SU-DHL-6 (cell line): ENCODE measurements around the gene ATOH7.

ENCODE experiments used
- CTCF ChIP-seq: fragments of 200-600 bp; sonication (generic); IDR thresholded peaks from one replicate; pipeline ENCODE4 v1.5.1; 2017; ENCODE audit warnings: antibody characterized with exemption, mild to moderate bottlenecking, low read length, moderate library complexity; ENCODE audit not compliant: insufficient read depth, poor library complexity, severe bottlenecking
- EZH2phosphoT487 ChIP-seq: fragments of 200-600 bp; sonication (generic), shearing (Covaris generic); conservative IDR thresholded peaks from 2 replicates; pipeline ENCODE4 v1.6.1; 2018; ENCODE audit warnings: mild to moderate bottlenecking, antibody characterized with exemption, low read length, moderate library complexity, mixed read lengths

GRCh38 chr10:68253346-68253745 lies 21.4 kb upstream of the ATOH7 start:
- no peak for TF ChIP-seq CTCF
- no peak for TF ChIP-seq EZH2phosphoT487
